Stimulated activated CD8-positive, alpha-beta memory T cell treated with anti-CD3 and anti-CD28 coated beads, Interleukin-15, amount 100 ng/mL, for 1 hour (primary cell): ENCODE results near the gene SLITRK2.

Experiments
- DNase-seq: peaks from one replicate; pipeline ENCODE4 v3.0.0-alpha.2; 2020; ENCODE audit warnings: low read depth

Gene SLITRK2, protein sequence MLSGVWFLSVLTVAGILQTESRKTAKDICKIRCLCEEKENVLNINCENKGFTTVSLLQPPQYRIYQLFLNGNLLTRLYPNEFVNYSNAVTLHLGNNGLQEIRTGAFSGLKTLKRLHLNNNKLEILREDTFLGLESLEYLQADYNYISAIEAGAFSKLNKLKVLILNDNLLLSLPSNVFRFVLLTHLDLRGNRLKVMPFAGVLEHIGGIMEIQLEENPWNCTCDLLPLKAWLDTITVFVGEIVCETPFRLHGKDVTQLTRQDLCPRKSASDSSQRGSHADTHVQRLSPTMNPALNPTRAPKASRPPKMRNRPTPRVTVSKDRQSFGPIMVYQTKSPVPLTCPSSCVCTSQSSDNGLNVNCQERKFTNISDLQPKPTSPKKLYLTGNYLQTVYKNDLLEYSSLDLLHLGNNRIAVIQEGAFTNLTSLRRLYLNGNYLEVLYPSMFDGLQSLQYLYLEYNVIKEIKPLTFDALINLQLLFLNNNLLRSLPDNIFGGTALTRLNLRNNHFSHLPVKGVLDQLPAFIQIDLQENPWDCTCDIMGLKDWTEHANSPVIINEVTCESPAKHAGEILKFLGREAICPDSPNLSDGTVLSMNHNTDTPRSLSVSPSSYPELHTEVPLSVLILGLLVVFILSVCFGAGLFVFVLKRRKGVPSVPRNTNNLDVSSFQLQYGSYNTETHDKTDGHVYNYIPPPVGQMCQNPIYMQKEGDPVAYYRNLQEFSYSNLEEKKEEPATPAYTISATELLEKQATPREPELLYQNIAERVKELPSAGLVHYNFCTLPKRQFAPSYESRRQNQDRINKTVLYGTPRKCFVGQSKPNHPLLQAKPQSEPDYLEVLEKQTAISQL

GRCh38 chrX:145817331-145818185 is at the start of gene SLITRK2:
Gene SLITRK2 (plus strand): TSS chrX:145817829. CDS start chrX:145822426, 4,597 bp downstream.
- no peak for DNase-seq

GRCh38 chrX:145773006-145773405 is 44.6 kb upstream of the SLITRK2 start:
- no peak for DNase-seq

GRCh38 chrX:145792281-145792680 is 25.3 kb upstream of the SLITRK2 start:
- no peak for DNase-seq

GRCh38 chrX:145803508-145803907 is 14.1 kb upstream of the SLITRK2 start:
- DNase-seq = no peak

GRCh38 chrX:145813081-145813480 is 4.5 kb upstream of the SLITRK2 start:
- DNase-seq = no peak

GRCh38 chrX:145816601-145817315 is 871 bp upstream of the SLITRK2 start:
- no peak for DNase-seq

DNA sequence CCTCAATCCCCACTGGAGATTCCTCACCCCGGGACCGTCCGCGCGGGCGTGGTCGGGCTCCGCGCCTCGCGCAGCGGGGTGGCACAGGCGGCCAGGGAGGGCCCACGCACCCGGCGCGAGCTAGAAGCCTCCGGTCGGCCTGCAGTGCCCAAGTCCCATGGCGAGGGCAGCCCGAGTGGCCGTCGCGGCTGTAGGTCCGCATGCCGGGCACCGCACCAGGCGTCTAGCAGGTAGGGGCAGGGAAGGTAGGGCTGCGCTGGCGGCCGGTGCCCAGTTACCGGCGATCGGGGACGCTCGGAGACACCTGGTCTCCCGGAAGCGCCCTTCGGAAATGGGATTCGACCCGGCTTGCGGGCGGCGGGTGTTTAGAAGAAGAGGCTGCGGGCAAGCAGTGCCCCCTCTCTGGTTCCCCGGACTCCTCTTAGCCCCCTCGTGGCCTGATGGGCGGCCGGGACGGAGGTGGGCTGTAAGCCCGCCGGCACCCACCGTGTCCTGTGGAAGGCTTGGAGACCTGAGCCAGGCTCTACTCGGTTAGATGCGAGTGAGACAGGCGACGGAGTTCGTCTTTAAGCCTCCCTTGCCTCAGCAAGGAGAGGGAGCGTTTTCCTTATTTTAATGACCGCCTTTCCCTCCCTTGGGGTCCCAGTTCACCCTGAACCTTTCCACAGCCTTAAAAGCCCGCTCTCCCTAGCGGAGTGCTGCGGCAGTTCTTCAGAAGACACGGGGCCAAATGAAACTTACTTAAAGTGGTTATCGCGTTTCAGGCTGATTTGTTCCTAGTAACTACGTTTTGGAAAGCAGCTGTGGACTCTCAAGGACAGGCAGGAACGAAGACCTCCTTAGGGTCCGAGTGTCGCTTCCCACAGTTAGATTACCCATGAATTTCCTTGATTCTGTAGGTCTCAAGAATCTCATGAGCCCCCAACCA is 821 bp downstream of the SLITRK2 start:
- no peak for DNase-seq

DNA sequence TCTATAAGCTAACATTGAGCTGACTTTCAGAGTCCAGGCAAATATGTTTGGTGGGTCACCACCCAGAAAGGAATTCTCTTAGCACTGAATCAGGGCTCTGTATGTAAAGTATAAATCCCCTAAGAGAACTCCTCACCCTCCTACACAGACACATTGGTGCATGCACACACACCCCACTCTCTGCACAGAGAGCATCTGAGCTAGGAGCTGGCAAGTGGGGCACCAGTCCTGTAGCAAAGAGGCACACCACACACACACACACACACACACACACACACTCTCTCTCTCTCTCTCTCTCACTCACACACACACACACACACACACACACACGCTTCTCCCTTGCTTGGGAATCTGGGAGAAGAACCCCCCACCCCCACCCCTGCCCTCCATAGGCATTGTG is 3.2 kb downstream of the SLITRK2 start:
- DNase-seq = no peak

- DNase-seq = no peak
These were observed 3.8 kb downstream of the SLITRK2 start for GRCh38 chrX:145821291-145821897.

- no peak for DNase-seq
These were observed 4.4 kb downstream of the SLITRK2 start for GRCh38 chrX:145821898-145822571.

- no peak for DNase-seq
These were observed 5.5 kb downstream of the SLITRK2 start for GRCh38 chrX:145823132-145823531.

- DNase-seq = no peak
These were observed 8.3 kb downstream of the SLITRK2 start for GRCh38 chrX:145825896-145826295.

- DNase-seq = no peak
These were observed 8.8 kb downstream of the SLITRK2 start for GRCh38 chrX:145826466-145826865.

DNA sequence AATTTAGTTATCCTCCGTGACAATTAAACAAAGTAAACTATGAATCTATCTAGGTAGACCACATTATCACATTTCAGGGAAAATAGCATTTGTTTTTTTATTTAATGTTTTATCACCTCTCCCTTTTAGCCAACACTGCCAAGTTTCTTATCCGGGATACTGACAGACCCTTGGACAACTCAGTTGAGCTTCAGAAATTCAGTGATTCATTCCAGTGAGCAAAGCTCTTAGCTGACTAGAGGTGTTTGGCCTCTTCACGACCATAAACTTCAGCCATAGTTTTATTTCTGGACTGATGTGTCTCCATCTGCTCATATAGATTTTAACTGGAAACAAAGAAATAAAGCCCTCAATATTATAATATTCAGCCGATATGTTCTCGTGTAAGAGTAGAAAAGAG is 15.2 kb downstream of the SLITRK2 start:
- DNase-seq = no peak

- no peak for DNase-seq
These were observed 22.9 kb downstream of the SLITRK2 start for GRCh38 chrX:145840531-145840930.

DNA sequence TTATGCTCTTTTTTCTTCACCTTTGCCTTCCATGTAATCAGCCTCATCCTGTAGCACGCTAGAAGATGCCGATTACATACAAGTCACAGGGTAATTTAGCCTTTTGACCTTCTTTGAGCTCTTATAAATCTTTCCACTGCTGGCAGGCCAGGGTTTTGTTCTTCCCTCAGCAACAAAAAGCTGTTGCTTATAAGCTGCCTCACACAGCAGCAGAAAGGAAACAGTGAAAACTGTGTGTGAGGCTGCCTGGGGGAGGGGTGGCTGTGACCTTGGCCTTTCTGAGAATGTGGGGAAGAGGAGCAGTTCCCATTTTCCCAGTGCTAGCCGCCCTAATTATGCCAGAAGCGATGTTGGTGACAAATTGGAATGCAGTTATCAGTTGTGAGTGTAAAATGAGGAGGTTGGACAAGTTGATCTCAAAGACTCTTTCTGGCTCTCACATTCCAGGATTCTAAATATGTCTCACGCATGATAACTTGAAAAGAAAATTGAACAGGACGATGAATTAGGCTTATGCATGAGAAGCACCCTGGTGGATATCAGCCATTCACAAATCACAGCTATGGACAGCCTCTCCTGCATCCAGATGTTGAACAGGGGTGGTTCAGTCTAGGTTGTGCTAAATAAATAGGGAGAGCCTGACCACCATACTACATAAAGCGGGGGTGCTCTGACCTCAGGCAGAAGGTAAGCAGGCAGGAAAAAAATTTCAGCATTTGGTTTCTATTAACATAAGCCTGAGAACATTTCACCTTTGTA is 25.7 kb downstream of the SLITRK2 start:
- DNase-seq = no peak

DNA sequence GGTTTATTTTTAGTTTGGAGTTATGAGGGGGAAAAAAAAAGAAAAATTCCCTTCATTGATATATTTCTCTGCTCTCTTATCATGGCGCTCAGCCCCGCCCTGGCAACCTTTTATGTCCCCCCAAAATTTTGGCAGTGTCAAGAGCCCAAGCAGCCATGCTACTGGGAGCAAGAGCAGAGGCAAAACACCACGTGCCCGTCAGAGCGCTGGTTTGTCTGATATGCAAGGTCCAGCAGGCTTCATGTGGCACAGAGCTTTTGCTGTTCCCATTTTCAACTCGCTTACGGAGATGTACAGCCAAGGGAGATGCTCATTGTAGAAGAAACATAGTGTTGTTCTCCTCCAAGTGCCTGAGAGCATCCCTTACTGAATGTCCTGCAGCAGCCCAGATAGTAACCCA is 27.3 kb downstream of the SLITRK2 start:
- no peak for DNase-seq

DNA sequence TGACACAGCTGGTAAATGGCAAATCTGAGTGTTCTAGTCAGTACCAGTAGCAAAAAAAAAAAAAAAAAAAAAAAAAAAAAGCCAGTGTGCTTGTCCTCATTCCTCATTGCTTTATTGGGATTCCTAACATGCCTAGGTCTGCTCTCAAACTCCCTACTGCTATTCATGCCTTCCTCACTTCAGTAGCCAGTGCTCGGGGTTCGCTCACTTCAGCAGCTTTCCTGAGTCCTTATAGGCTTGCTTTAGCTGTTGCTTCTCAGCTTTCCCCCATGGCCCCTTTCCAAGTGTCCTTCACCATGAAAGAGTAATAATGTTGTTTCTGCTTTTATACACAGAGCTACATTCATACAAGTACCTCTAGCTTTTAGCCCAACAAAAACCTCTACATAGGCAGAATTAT is 30.8 kb downstream of the SLITRK2 start:
- DNase-seq = no peak

- no peak for DNase-seq
These were observed 31.2 kb downstream of the SLITRK2 start for GRCh38 chrX:145848857-145849256.
